Stromal cell of bone marrow (primary cell): Measurements from ENCODE around the gene RHOH.

Source experiments
- DNase-seq: peaks from one replicate; pipeline ENCODE4 v3.0.0-alpha.2; 2012; ENCODE audit warnings: low read depth

The RHOH gene

GRCh38 chr4:40190019-40190418 lies 6.8 kb upstream of the RHOH start:
- DNase-seq = no peak

DNA sequence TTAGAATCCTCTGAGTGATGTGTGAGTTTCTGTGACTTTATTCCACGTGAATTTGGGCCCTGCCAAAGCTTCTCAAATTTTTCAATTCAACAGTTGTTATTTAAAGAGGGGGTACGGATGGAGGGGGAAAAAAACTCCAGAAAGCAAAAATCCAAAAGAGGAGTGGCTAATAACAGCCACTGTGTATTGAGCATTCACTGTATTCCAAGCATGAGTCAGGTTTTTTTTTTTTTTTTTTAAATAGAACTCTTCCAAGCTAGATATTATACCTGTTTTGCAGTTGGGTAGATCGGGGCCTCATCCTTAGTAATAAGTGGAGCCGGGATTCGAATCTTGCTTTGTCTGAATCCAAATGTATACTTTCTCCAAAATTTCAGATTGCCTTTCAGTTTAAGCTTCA lies 6.4 kb upstream of the RHOH start:
- DNase-seq = no peak

DNA sequence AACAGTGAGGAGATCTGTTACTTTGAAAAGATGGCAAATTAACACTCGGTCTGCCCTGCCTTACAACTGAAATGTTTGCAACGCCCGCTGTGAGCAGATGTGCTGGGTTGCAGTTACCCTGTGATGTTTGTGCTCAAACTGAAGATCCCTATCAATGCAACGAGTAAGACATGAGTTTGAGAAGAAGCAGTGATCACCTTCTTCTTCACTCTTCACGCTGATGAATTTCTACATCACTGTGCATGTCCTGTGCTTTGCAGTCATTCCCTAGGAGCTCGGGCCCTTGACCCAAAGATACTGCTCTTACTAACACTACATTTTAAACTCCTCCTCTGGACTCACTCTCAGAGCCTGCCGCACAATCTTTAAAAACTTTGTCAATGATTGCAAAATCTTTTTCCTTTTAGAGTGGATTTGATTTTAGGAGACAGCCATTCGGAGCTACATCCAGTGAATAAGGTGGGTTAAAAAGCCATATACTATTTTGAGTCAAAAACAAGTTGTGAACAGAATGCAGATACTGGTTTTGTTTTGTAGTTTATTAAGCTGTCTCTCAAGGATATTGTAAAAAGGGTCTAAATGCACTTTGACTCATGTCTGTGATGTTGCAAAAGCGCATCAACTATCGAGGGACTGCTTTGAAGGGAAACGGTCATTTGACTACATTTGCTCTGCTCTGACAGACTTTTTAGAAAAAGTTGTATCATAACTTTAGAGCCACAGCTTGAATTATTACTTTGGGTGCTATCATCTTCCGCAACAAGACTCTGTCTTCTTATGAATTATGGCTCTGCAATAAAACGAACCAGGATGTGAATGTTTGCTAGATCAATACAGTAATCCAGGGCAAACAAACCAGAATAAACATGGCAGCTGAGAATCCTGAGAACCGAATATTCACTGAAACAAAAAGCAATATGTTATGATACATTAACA lies 5.7 kb upstream of the RHOH start:
- DNase-seq = no peak

DNA sequence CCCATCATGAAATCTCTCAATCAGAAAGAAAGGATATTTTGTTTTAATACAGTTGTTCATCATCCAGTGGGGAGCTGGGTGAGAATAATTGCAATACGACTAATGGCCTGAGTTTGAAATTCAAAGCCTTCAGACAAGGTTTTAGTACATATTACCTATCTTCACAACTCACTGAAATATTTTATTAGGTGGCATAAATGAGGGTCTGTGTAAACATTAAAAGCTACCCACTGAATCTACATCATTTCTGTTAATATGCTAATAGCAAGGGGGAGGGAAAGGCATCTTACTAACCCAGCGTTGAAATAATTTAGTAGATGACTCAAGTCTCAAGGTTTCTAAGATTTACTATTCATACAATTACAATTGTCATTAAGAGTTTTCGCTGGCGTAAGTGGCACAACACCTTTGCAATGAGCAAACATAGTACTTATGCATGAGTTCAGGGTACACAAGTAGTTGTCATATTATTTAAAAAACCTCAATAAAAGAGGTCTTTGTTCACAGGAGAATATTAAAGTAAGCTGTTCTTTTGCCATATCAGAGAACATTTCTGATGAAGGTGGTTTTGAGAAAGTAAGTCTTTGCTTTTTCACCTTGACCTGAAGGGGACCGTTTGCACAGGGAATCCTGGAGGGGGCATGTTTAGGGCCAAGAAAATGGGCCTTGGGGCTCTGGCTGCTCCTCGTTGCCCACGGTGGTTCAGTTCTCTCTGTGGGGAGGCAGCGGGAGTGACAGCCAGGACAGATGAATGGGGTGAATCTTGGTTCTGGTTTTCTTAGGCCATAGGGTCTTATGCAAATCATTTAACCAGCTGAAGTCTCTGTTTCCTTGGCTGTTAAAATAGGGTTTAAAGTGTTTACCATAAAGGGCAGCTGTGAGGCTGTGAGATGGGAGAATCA lies 4.5 kb upstream of the RHOH start:
- no peak for DNase-seq

GRCh38 chr4:40193016-40193571 lies 3.7 kb upstream of the RHOH start:
- DNase-seq = no peak

- DNase-seq = no peak
Measured at GRCh38 chr4:40193578-40193977, 3.3 kb upstream of the RHOH start.

GRCh38 chr4:40194602-40195161 lies 2.1 kb upstream of the RHOH start:
- DNase-seq = no peak

- DNase-seq = no peak
Measured at GRCh38 chr4:40195182-40196177, 1.4 kb upstream of the RHOH start.

DNA sequence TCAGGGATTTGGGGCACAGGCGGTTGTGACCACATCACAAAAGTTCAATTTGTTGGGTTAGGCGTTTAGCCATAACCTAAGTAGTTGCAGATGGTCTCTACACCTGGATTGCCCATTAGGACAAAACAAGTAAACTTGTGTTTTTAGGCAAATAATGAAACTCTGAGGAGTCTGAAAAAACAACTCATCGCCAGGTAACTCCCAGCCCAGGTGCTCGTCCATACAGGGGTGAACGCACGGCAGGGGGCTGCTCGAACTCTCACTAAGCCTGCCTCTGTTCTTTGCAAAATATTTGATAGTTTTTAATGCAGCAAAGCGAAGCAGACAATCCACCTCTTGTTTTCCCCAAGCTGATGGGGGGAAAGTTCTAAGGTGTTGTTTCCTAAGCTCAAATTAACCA lies 559 bp upstream of the RHOH start:
- DNase-seq = no peak

DNA sequence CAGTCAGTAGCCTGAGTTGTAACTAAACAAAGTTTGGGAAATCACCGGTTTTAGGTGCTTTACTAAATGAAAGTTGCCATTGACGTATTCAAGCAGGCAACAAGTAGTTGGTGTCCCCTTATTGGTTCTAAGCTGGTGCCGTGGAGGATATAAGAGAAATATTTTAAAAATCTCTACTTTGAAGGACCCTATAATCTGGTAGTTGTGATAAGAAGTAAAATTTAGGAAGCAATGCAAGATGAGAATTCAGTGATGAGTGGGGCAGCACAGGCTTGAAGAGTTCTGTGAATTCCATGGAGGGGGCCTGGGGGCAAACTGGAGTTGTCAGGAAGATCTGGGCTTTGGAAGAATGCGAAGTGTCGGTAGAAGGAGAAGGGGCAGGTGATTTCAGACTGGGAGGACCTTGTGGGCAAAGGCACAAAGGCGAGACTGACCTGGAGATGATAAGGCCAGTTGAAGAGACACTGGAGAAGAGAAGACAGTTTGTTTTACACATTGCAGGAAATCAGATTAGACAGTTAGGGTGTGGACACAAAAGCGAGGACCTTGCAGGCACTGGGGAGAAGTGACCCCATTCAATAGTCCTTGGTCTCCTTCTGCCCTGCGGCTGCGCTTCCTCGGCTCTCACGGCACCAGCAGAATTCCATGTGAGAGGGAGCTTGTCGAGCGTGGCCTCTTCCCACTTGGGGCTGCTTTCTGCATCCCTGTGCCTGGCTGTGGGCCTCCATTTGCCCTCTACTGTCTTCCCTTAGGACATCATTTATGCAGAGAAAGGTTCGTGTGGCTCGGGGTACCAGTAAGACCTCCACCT lies 1.3 kb downstream of the RHOH start:
- no peak for DNase-seq

DNA sequence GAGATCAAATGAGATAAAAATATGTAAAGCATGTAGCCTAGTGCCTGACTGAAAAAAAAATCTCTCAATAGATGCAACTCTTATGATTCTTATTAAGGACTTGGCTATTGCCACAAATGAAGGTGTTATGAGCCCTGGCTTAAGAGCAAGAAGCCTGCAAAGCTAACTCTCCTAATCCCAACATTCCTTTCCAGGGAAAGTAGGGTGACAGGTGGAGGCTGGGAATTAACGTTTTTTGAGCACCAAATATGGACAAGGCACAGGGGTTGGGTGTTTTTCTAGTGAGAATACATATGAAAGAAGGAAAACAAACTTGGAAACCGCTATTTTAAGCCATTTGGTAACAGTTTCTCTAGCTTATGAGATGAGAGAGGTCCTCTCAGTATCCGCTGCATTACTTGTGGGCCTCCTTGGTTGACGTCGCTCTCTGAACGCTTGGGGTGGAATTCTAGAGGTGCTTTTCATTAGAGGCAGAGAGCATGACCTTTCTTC lies 2.4 kb downstream of the RHOH start:
- DNase-seq = no peak

DNA sequence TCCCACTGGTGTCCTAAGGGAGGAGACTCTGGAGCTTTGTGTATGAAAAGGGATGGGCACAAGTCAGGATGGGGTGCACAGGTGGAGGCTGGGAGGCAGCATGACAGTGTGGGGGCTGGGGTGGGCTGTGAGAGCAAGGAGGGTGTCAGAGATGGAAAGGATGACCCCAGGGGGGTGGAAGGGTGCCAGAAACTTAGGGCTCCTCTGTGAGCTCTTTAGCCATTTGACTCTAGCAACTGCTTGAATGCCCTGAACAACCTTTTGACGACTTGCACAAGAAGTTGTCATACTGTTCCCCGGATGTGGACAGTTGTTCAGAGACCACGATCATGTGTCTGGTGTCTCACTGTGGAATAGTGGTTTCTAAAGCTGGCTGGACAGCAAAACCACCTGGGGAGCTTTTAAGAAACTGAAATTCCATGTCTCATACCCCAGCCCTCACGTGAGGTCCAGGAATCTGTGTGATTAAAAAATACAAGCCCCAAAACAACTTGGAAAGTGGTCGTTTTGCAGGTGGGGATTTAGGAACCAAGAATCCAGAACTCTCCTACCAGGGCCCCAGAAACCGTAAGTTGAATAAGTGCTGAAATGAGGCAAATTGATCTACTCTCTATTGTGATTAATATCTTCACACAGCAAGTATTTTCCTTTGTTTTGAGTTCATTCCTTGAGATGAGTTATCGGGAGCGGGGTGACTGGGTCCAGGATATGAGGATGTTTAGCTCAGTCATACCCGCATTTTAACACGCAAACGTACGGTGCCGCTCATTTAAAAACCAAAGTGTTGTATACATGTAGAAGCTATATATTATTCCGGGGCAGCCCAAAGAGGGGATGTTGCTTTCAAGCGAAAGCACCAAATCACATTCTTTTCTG lies 3.4 kb downstream of the RHOH start:
- no peak for DNase-seq

DNA sequence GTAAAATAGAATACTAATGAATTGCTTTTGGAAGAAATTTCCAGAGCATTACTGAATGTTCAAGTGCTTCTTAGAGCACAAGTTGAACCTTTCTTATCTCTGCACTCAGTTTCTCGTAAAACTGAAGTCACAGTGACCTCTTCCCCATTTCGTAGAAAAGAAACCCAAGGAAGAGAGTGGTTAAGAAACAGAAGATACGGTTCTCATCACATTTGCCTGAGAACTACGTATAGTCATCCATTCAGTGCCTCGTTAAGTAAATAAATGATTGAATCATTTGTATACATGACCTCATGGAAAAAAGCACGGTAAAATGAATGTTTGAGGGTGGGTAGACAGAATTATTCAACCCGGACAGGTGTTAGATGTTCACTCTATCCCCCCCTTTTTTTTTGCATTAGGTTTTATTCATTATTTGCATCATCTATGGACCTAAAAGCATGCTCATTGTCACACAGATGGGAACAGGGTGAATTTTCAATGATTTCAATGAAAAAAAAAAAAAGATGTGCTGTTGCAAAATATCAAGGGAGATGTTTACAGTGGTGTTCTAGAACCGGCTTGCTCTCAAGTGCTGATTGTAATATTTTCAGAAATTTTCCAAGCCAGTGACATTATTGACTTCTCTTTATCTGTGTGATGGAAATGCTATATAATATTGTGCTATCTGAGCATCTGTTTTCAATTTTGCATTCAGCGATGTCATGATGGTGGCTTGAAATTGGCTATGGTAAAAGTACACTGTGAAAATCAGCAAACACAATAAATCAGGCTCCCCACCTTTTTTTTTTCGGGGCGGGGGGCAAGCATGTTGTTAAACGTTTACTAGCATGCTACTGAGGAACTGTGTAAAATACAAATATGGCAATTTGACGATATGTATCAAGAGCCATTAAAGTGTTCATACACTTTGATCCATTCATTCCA lies 4.3 kb downstream of the RHOH start:
- no peak for DNase-seq

DNA sequence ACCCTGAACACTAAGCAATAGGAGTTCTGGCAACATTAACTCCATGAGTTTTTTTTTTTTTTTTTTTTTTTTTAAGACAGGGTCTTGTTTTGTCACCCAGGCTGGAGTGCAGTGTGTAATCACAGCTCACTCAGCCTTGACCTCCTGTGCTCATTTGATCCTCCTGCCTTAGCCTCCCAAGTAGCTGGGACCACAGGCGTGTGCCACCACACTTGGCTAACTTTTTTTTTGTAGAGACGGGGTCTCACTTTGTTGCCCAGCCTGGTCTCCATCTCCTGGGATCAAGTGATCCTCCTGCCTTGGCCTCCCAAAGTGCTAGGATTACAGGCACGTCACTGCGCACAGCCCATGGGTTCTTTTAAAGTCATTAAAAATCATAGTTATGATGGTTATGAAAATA lies 5.1 kb downstream of the RHOH start:
- no peak for DNase-seq

GRCh38 chr4:40202474-40202873 lies 5.6 kb downstream of the RHOH start:
- DNase-seq = no peak

GRCh38 chr4:40204507-40205258 lies 7.9 kb downstream of the RHOH start:
- DNase-seq = no peak
